ENCODE data around the gene GNPTG. TPM values are rescaled to one million over a fixed set of nuclear protein-coding genes. Genes with fewer than 3 reads are reported as not detected.

Gene GNPTG
- total and polyA plus RNA-seq, 2 of the 8 experiments (the other 6 are each of a cell fraction or from before 2014, with no cell fraction given): 26.2 to 51.2 TPM

DNA sequence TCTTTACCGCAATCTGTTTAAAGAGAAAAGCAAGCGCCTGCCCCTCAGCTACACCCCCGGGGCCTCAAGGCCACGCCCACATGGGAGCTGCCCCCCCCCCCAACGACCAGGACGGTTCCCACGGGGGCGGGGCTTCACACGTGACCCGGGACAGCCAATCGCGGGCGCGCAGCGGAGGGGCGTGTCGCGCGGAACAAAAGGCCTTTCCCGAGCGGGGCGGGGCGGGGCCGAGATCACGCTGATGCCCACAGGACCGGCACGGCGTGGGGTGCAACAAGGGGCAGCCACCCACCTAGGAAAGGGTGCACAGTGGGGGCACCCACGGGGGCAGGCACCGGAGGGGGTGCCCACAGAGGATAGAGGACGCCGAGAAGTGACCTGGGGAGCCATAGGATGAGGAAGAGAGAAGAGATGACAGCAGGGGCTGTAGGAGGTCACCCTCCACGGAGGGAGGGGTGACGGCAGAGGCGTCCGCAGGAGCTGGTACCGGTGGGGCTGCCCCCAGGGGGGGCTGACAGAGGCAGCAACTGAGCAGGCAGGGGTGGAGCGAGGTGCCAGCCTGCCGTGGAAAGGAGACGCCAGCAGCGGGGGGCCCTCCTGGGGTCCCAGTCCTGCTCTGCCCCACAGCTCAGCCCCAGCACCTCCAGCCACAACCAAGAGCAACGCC is 56.6 kb downstream of the GNPTG start (continued):
- no peak for TF ChIP-seq GABPA (IDR thresholded peaks at IDR 0.05; ENCODE audit: borderline replicate concordance, insufficient read depth, low read length)
- TF ChIP-seq SIX5 (IDR thresholded peaks at IDR 0.05; ENCODE audit: low read depth, low read length): no peak
- no peak for TF ChIP-seq CBX5 (IDR thresholded peaks at IDR 0.05; ENCODE audit: low read depth, low read length)
- TF ChIP-seq KDM1A (IDR thresholded peaks at IDR 0.05; ENCODE audit: borderline replicate concordance, low read length): no peak
- TF ChIP-seq EZH2 (IDR thresholded peaks at IDR 0.05; ENCODE audit: low read depth, low read length, severe bottlenecking): no peak
